ENCODE measurements around the gene TH.

- TF ChIP-seq CTCF (IDR thresholded peaks at IDR 0.05) (no peak), FOSL2 (IDR thresholded peaks at IDR 0.05) (no peak), FOSL2 (CRISPR knock-in tag; IDR thresholded peaks at IDR 0.05) (no peak), RFX5 (IDR thresholded peaks at IDR 0.05) (no peak), RAD21 (conservative IDR thresholded peaks at IDR 0.05 in 1 of 2, IDR thresholded peaks at IDR 0.05 in 1 of 2) (no peak), CEBPB (IDR thresholded peaks at IDR 0.05) (no peak)
These were observed 17.1 kb upstream of the TH start for GRCh38 chr11:2188745-2189144.

All from A549 (cell line).